H1 (cell line): ENCODE measurements around the gene APOM. TPM values are rescaled to one million over a fixed set of nuclear protein-coding genes. Genes with fewer than 3 reads are reported as not detected.

Source experiments
- CBX8 ChIP-seq: fragments of 300-800, 300-1000 bp; sonication (generic); IDR thresholded peaks from 2 replicates; pipeline ENCODE4 v1.7.1; 2016; ENCODE audit warnings: low read depth, low read length, borderline replicate concordance
- CHD7 ChIP-seq: fragments of 300-600 bp; sonication (generic); IDR thresholded peaks from 2 replicates; pipeline ENCODE4 v1.7.1; 2012; ENCODE audit warnings: low read length, moderate library complexity, mild to moderate bottlenecking, inconsistent platforms; ENCODE audit not compliant: insufficient replicate concordance
- RNF2 ChIP-seq: fragments of 200-900, 300-1000 bp; sonication (generic); IDR thresholded peaks from 2 replicates; pipeline ENCODE4 v1.7.1; 2016; ENCODE audit warnings: borderline replicate concordance, low read depth, mild to moderate bottlenecking, antibody characterized with exemption, low read length; ENCODE audit not compliant: poor library complexity, severe bottlenecking; ENCODE audit errors: missing control alignments
- SIX5 ChIP-seq: IDR thresholded peaks from 2 replicates; pipeline ENCODE4 v1.6.1; 2011; ENCODE audit warnings: mild to moderate bottlenecking, low read depth, low read length
- TBP ChIP-seq: IDR thresholded peaks from 2 replicates; pipeline ENCODE4 v1.6.1; 2011; ENCODE audit warnings: low read depth, low read length, improper control_type of control experiment
- polyA plus RNA-seq, 7 experiments: library from polyadenylated mRNA; depleted of rRNA in 3 of 7; stranded (reverse) in 5 of 7; unstranded in 2 of 7; fragments of >200 nt in 5 of 7; fragments of 200-250 nt in 2 of 7; gene quantifications; 1 replicate in 5 of 7; 2 replicates in 1 of 7; 4 replicates in 1 of 7; pipeline versions ENCODE4 v1.2.1 to v1.2.3, GENCODE V29; 2011 to 2013; ENCODE audit warnings: missing spikeins in 2 of 7, mixed read lengths in 2 of 7
- total RNA-seq: library from RNA; stranded (reverse); fragmentation: NEBNext Ultra II Directional; extraction: Animal tissue kit (Norgen Biotek cat#: 25700); gene quantifications from 2 replicates; pipeline ENCODE4 v1.2.1, GENCODE V29; 2021

Gene APOM
- total and polyA plus RNA-seq, 2 of the 8 experiments (the other 6 are each of a cell fraction or from before 2014, with no cell fraction given) = 3.4 to 12.0 TPM

- TF ChIP-seq CHD7 (no peak), RNF2 (no peak), SIX5 (no peak), CBX8 (no peak), TBP (no peak)
Observed at GRCh38 chr6:31621991-31622390, 33.7 kb upstream of the APOM start (continued).
